ENCODE data around the gene PRKACA. TPM values are rescaled to one million over a fixed set of nuclear protein-coding genes. Genes with fewer than 3 reads are reported as not detected.
A peak's percentile ranks its signal among the peaks of the same experiment; 100 is the strongest.

Gene PRKACA
- total and polyA plus RNA-seq, 7 donors, result 33.6 to 59.1 (median 36.6) TPM

DNA sequence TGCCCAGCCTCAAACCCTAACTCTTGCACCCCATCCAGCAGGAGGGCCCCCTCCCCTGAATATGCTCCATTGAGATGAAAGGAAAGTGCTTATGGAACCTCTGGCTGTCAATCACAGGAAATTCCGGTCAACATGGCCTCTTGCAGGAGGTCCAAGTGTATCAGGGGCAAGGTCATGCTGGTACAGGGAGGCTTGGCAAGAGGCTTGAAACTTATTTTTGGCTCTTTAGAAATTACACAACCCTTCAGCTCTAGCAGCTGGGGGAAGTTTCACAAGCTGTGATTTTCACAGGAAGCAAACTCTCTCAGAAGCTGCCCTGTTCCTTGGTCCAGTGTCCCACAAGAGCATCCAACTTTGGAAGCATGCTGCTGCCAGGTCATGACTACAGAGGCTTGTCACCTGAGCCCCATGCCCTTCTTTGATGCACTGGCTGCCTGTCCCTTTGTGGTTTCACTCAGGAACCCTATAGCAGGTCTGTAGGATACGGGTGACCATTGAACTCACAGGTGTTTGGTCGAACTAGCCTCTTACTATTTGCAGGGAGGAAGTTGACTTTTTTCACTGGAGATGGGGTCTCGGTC is 10.5 kb upstream of the PRKACA start:
- H3K27ac ChIP-seq, result peak overlapping the region in 1 of 4 donors; percentile 9
- no peaks in the 10 kb centered on the region for H3K36me3 ChIP-seq
- WGBS, 2 donors, result 76 to 87% methylated on average over 4 of the region's 4 CpGs
- intact Hi-C loops (cut with DNase I), result no loop called here
- no peak for TF ChIP-seq EP300 (IDR thresholded peaks at IDR 0.05)
- no peak for TF ChIP-seq POLR2AphosphoS5 (IDR thresholded peaks at IDR 0.05)
- TF ChIP-seq POLR2A (IDR thresholded peaks at IDR 0.05), result no peak
- TF ChIP-seq, protein P1, sequence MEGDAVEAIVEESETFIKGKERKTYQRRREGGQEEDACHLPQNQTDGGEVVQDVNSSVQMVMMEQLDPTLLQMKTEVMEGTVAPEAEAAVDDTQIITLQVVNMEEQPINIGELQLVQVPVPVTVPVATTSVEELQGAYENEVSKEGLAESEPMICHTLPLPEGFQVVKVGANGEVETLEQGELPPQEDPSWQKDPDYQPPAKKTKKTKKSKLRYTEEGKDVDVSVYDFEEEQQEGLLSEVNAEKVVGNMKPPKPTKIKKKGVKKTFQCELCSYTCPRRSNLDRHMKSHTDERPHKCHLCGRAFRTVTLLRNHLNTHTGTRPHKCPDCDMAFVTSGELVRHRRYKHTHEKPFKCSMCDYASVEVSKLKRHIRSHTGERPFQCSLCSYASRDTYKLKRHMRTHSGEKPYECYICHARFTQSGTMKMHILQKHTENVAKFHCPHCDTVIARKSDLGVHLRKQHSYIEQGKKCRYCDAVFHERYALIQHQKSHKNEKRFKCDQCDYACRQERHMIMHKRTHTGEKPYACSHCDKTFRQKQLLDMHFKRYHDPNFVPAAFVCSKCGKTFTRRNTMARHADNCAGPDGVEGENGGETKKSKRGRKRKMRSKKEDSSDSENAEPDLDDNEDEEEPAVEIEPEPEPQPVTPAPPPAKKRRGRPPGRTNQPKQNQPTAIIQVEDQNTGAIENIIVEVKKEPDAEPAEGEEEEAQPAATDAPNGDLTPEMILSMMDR (IDR thresholded peaks at IDR 0.05), result no peak
- no peak for DNase-seq
- no peaks in the 10 kb centered on the region for H3K9me3 ChIP-seq
- no peaks in the 10 kb centered on the region for H3K27me3 ChIP-seq
- no peaks in the 10 kb centered on the region for H3K4me1 ChIP-seq
- no peak overlapping the region for H3K4me3 ChIP-seq

DNA sequence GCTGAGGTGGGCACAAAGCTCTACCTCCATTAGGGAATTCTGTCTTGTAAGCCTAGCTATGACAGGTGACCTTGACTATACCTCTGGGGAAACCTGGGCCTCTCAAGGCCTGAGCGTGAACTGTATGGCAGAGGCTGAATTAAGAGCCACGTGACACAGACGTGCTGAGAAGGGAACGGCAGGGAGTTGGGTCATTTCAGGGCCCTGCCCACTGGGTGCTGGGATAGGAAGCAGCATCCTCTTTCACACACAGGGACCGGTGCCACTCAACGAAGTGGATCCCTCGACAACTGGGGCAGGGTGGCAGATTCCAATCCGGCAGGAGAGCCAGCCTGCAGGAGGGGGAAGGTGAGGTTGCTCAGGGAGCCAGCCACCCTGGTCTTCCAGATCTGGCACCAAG is 9.6 kb upstream of the PRKACA start:
- 93 to 94% methylated on average over 8 of the region's 8 CpGs for WGBS, 2 donors
- TF ChIP-seq POLR2AphosphoS5 (IDR thresholded peaks at IDR 0.05) (no peak), POLR2A (IDR thresholded peaks at IDR 0.05) (no peak), EP300 (IDR thresholded peaks at IDR 0.05) (no peak)
- TF ChIP-seq, protein P1 (IDR thresholded peaks at IDR 0.05), result no peak
- no peak for DNase-seq
- Histone ChIP-seq H3K9me3 (no peaks in the 10 kb centered on the region), H3K36me3 (no peaks in the 10 kb centered on the region), H3K4me3 (no peak overlapping the region), H3K4me1 (no peaks in the 10 kb centered on the region), H3K27ac (peak overlapping the region in 1 of 4 donors; percentile 9), H3K27me3 (no peaks in the 10 kb centered on the region)
- intact Hi-C loops (cut with DNase I), result no loop called here

DNA sequence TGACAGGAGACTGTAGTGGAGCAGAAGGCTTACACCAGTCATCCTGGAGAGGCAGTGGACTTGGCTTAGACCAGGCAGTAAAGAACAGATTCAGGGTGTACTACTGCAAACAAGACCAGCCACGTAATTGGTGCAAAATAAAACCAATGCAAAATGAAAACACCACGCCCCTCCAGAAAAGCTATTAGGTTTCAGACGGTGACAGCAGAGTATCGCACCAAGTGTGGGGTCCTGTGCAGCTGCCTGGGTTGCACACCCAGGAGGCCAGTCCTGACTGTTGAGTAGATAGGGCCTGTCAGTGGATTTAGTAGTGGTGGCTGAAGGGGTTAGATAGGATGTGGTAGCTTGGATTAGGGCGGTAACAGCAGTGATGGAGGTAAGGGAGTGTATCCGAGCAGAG is 5.4 kb upstream of the PRKACA start:
- Histone ChIP-seq H3K4me1 (peaks cover 0 to 19% (median 18%) of the 10 kb centered on the region in 4 donors), H3K27ac (no peak overlapping the region), H3K27me3 (no peaks in the 10 kb centered on the region), H3K36me3 (no peaks in the 10 kb centered on the region), H3K4me3 (no peak overlapping the region), H3K9me3 (no peaks in the 10 kb centered on the region)
- intact Hi-C loops (cut with DNase I), result no loop called here
- WGBS, 2 donors, result 88 to 94% methylated on average over 6 of the region's 6 CpGs
- no peak for DNase-seq
- no peak for TF ChIP-seq EP300 (IDR thresholded peaks at IDR 0.05)

DNA sequence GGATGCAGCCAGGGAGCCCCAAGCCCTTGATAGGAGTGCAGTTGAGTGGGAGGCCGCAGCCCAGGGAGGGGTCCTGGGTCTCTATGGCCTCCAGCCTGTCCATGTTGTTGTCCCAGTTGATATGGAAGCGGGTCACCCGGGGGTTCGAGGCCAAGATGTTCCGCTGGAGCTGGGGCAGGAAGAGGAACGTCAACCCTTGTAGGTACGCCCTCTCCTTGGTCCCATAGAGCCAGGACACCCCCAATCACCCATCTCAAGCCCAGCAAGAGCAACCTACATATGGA is 2.9 kb upstream of the PRKACA start:
- Histone ChIP-seq H3K4me3 (no peak overlapping the region), H3K9me3 (no peaks in the 10 kb centered on the region), H3K27me3 (no peaks in the 10 kb centered on the region), H3K4me1 (peaks cover 0 to 35% (median 32%) of the 10 kb centered on the region in 4 donors), H3K36me3 (no peaks in the 10 kb centered on the region), H3K27ac (peak overlapping the region; percentile 32 to 100 (median 98))
- DNase-seq, result no peak
- TF ChIP-seq, protein P1 (IDR thresholded peaks at IDR 0.05), result no peak
- intact Hi-C loops (cut with DNase I), result no loop called here
- WGBS, 2 donors, result 98% methylated on average over 7 of the region's 7 CpGs

DNA sequence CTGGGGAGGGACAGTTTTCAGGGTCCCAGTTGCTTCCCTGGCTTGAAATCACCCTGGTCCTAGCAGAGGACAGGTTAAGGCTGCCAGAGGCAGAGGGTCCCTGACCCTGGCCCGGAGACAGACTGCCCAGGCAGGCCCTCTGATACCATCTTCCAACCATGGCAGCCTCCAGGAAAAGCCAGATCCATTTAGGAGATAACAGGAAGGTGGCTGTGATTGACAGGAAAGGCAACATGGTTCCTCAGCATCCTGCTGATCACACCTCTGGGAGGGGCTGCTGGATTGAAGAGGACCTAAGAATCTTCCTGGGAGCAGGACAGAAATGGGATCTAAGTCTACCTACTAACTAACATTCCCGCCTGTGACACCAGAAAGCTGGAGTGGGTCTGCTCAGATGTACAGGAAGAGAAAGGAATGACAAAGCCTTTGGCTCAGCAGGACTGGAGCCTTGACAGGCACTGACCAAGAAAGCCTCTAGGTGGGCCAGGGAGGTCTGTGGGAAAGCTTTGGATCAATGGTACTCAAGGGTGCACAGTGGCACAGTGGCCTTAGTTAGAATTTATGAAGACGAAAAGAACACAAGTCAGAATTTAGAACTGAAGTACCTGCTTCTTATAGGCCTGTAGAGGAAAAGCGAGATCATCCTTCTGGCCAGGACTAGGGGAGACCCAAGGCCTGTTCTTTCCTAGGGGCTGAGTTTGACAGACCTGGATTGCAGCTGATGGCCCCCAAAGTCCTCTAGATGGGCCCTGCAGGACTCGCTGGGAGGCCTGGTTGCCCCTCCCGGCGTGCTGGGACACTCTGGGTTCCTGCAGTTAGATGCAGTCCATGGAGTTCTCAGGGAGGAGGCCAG is 2.3 kb upstream of the PRKACA start:
- Histone ChIP-seq H3K27ac (peak overlapping the region; percentile 97 to 100 (median 100)), H3K9me3 (no peaks in the 10 kb centered on the region), H3K4me3 (no peak overlapping the region), H3K4me1 (peaks cover 0 to 40% (median 38%) of the 10 kb centered on the region in 4 donors), H3K27me3 (no peaks in the 10 kb centered on the region), H3K36me3 (no peaks in the 10 kb centered on the region)
- no peak for DNase-seq
- TF ChIP-seq POLR2A (IDR thresholded peaks at IDR 0.05) (no peak), POLR2AphosphoS5 (IDR thresholded peaks at IDR 0.05) (no peak), EP300 (IDR thresholded peaks at IDR 0.05) (no peak)
- TF ChIP-seq, protein P1 (IDR thresholded peaks at IDR 0.05), result no peak
- intact Hi-C loops (cut with DNase I), result loop anchor here (2.0 kb wide), 1 partner anchor 17 kb away; the partner anchor contains the start of gene ASF1B
- 94 to 96% methylated on average over 7 of the region's 7 CpGs for WGBS, 2 donors
